HL-60 (cell line): ENCODE data around the gene AAMP.
A peak's percentile ranks its signal among the peaks of the same experiment; 100 is the strongest.

Source experiments
- DNase-seq, 2 experiments: peaks; one replicate each; pipeline ENCODE4 v3.0.0-alpha.2; 2010 to 2020; ENCODE audit warnings: low read depth in 1 of 2, low spot score in 1 of 2
- H3K27ac ChIP-seq: fragments of 250-450 bp; sonication (Bioruptor Pico); replicated peaks from 2 replicates; pipeline ENCODE4 v1.5.1; 2020; ENCODE audit warnings: mild to moderate bottlenecking, moderate library complexity
- H3K27me3 ChIP-seq: fragments of 250-450 bp; sonication (Bioruptor Pico); 2 replicates; pipeline ENCODE4 v1.5.1; 2021; ENCODE audit warnings: mild to moderate bottlenecking, moderate library complexity; ENCODE audit not compliant: insufficient read depth, poor library complexity, severe bottlenecking
- H3K4me3 ChIP-seq: replicated peaks from 2 replicates; pipeline ENCODE4 v1.5.1; 2011; ENCODE audit warnings: mild to moderate bottlenecking, control low read depth, low read length; ENCODE audit not compliant: insufficient read depth
- GABPA ChIP-seq: IDR thresholded peaks from 2 replicates; pipeline ENCODE4 v1.6.1; 2012; ENCODE audit warnings: low read depth
- POLR2AphosphoS5 ChIP-seq: IDR thresholded peaks from 2 replicates; pipeline ENCODE4 v1.6.1; 2012; ENCODE audit warnings: low read depth
- SPI1 ChIP-seq: IDR thresholded peaks from 2 replicates; pipeline ENCODE4 v1.6.1; 2012; ENCODE audit warnings: low read depth, mild to moderate bottlenecking, borderline replicate concordance
- TF ChIP-seq, protein P1 (sequence below): IDR thresholded peaks from one replicate; pipeline ENCODE4 v1.5.1; 2011; ENCODE audit warnings: low read length, control low read depth, inconsistent platforms; ENCODE audit not compliant: insufficient read depth
- TF ChIP-seq, protein P2 (sequence below): IDR thresholded peaks from 2 replicates; pipeline ENCODE4 v1.6.1; 2012; ENCODE audit warnings: low read depth; ENCODE audit not compliant: insufficient replicate concordance

The AAMP gene

DNA sequence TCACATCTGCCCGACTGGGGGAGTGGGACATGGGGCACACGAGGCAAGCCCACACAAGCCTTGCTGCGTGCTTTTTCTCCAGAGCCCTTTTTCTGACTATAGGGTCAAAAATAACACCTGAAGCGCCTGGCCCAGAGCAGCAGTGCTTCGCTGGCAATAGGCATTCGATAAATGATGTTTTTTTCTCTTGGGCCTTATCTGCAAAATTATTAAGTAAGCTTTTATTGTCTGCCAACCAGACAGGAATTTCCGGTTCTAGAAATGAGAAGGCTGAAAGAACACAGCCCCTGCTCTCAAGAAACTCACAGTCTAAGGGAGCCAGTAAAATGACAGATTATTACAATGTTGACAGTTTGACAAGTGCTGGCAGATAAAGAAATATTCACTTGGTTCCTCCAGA, 25.1 kb upstream of the AAMP start:
- no peak overlapping the region for H3K27ac ChIP-seq
- no peaks in the 10 kb centered on the region for H3K27me3 ChIP-seq
- no peak for DNase-seq
- no peak for TF ChIP-seq SPI1
- TF ChIP-seq POLR2AphosphoS5: no peak
- no peak for TF ChIP-seq GABPA
- TF ChIP-seq, protein P1, sequence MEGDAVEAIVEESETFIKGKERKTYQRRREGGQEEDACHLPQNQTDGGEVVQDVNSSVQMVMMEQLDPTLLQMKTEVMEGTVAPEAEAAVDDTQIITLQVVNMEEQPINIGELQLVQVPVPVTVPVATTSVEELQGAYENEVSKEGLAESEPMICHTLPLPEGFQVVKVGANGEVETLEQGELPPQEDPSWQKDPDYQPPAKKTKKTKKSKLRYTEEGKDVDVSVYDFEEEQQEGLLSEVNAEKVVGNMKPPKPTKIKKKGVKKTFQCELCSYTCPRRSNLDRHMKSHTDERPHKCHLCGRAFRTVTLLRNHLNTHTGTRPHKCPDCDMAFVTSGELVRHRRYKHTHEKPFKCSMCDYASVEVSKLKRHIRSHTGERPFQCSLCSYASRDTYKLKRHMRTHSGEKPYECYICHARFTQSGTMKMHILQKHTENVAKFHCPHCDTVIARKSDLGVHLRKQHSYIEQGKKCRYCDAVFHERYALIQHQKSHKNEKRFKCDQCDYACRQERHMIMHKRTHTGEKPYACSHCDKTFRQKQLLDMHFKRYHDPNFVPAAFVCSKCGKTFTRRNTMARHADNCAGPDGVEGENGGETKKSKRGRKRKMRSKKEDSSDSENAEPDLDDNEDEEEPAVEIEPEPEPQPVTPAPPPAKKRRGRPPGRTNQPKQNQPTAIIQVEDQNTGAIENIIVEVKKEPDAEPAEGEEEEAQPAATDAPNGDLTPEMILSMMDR: no peak
- TF ChIP-seq, protein P2, sequence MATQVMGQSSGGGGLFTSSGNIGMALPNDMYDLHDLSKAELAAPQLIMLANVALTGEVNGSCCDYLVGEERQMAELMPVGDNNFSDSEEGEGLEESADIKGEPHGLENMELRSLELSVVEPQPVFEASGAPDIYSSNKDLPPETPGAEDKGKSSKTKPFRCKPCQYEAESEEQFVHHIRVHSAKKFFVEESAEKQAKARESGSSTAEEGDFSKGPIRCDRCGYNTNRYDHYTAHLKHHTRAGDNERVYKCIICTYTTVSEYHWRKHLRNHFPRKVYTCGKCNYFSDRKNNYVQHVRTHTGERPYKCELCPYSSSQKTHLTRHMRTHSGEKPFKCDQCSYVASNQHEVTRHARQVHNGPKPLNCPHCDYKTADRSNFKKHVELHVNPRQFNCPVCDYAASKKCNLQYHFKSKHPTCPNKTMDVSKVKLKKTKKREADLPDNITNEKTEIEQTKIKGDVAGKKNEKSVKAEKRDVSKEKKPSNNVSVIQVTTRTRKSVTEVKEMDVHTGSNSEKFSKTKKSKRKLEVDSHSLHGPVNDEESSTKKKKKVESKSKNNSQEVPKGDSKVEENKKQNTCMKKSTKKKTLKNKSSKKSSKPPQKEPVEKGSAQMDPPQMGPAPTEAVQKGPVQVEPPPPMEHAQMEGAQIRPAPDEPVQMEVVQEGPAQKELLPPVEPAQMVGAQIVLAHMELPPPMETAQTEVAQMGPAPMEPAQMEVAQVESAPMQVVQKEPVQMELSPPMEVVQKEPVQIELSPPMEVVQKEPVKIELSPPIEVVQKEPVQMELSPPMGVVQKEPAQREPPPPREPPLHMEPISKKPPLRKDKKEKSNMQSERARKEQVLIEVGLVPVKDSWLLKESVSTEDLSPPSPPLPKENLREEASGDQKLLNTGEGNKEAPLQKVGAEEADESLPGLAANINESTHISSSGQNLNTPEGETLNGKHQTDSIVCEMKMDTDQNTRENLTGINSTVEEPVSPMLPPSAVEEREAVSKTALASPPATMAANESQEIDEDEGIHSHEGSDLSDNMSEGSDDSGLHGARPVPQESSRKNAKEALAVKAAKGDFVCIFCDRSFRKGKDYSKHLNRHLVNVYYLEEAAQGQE: no peak
- H3K4me3 ChIP-seq: no peak overlapping the region

DNA sequence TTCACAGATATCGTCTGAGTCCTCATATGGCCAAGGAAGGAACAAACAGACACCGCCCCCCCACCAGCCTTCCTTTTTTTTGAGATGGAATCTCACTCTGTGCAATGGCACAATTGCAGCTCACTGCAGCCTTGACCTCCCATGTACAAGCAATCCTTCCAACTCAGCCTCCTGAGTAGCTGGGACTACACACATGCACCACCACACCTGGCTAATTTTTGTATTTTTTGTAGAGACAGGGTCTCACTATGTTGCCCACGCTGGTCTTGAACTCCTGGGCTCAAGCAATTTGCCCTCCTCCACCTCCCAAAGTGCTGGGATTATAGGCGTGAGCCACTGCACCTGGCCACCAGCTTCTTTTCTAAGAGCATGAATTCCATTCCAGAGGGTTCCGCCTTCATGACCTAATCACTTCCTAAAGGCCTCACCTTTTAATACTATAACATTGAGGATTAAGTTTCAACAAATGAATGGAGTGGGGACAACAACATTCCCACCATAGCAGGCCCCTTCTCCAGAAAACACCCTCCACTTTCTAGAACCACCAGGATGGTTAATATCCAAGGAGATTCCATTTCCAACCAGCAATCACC, 24.6 kb upstream of the AAMP start:
- TF ChIP-seq POLR2AphosphoS5 (no peak), GABPA (no peak), SPI1 (no peak)
- TF ChIP-seq, protein P1: no peak
- TF ChIP-seq, protein P2: no peak
- Histone ChIP-seq H3K27me3 (no peaks in the 10 kb centered on the region), H3K4me3 (no peak overlapping the region), H3K27ac (no peak overlapping the region)
- DNase-seq: no peak

DNA sequence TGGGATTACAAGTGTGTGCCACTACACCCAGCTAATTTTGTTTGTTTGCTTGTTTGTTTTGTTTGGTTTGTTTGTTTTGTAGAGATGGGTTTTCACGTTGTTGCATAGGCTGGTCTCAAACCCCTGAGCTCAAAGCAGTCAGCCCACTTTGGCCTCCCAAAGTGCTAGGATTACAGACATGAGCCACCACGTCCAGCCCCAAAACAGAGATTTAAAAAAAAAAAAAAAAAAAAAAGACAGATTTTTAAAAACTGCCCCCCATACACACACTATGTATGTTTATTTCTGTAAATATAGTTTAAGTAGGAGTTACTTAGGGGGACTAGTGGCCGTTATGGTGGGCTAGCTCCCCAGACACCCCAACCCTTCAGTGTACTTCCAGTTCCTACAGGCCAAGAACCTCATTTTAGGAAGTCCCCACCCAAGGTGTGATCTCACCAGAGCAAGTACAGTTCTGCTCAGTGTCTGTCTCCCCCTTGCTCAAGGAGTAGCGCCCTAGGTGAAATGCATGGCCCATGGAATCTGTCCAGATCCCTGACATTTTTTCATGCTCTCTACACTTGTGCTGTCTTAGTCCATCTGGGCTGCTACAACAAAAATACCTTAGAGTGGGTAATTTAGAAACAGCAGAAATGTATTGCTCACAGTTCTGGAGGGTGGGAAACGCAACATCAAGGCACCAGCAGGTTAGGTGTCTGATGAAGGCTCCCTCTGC, 23.9 kb upstream of the AAMP start:
- peak in 1 of 2 experiments; percentile 55 for DNase-seq

More for the DNA sequence above, 23.9 kb upstream of the AAMP start:
- Histone ChIP-seq H3K27ac (no peak overlapping the region), H3K4me3 (no peak overlapping the region), H3K27me3 (no peaks in the 10 kb centered on the region)
- TF ChIP-seq, protein P1: no peak
- TF ChIP-seq SPI1: peak; percentile 23; the same call in 1 of the 2 replicates
